NOMO-1 treated with DMSO at 0.1 percent for 48 hours (cell line): ENCODE data around the gene HNRNPLL.

Source experiments
- DNase-seq: peaks from one replicate; lab custom pipeline; 2025; ENCODE audit not compliant: unreplicated experiment; lab: John Stamatoyannopoulos, UW

HNRNPLL gene

DNA sequence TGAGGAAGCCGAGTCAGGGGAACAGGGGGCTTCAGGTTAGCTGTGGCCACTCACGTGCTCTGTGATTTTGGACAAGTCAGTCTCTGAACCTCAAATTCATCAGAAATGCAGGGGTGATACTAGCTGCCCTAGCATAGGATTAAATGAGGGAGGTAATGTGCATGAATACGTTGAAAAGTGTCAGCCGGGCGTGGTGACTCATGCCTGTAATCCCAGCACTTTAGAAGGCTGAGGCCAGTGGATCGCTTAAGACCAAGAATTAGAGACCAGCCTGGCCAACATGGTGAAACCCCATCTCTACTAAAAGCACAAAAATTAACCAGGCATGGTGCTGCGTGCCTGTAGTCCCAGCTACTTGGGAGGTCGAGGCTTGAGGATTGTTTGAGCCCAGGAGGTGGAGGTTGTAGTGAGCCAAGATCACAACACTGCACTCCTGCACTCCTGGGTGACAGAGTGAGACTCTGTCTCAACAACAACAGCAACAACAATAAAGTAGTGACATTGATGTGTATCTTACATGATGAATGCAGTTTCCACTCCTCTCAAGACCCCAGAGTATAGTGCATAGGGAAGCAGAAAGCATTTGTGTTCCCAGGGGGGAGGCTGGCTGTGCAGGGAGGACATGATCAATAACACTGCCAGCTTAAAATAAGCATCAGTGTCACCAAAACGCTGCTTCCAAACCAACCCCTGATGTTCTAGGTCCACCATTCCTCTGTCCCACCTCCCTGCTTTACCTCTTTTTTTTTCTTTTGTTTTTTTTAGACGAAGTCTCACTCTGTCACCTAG is 68.8 kb downstream of the HNRNPLL start:
- no peak for DNase-seq

DNA sequence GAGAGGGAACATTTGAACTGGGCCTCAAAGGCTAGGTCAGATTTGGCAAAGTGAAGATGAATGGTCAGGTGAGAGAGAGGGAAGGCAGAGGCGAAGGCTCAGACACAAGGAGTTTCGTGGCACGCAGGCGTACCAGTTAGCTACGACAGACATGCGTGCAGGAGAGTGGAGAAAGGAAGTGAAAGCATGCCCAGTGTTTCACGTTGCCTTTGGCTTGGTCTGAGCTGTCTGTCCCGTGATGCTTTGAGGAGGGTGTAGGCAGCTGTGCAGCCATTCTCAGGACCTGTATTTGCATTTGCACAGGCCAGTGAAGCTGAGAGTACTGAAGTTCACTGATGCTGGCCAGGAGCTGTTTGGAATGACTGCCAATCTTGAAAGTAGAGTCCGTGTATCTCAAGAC is 69.5 kb downstream of the HNRNPLL start:
- peak; percentile 88 for DNase-seq

DNA sequence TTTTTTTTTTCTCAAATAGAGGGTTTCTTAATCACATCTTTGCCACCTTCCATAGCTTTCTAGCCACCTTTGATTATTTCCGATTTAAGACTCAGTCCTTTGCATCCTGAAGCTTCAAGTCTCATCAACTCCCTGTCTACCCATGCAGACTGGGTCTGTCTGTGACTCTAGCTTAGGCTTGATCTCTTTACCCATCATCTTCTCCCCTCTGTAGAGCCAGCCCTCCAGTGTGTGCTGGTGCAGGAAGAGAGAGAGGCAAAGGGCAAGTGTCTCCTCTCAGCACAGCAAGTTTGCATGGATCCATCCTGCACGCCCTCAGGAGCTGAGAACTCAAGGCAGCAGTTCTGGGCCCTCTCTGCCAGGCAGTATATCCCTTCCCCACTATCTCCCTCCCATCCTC is 70.4 kb downstream of the HNRNPLL start:
- DNase-seq: no peak

DNA sequence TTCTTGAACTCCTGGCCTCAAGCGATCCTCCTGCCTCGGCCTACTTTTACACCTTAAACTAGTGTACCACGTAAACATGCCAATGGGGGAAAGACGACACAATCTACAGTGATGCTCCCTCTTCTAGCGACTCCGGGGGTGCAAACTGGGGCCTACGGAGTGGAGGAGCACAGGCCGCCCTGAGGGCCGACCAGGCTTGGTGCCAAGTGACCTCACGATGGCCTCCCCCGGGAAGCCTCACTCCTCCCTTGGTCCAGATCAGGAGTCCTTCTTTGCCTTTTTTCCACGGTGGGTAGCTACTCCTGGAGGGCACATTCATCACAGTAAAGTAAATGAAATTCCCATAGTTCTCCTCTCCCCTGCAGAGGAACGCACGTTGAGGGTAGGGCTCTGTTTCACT is 73.5 kb downstream of the HNRNPLL start:
- no peak for DNase-seq

DNA sequence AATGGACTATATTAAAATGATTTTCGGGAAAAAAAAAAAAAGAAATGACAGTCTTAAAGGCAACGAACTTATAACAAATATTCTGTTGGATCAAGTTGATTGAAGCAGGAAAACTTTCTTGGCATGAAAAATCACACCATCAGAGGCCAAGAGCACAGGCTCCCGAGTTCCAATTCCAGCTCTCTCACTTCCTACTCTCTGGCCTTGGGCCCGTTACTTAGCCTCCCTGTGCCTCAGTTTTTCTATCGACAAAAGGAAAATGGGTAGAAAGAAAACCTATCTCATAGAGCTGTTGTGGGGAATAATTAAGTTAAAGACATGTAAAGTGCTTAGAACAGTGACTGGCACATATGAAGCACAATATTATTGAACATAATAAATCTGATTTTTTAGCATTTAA is 74.2 kb downstream of the HNRNPLL start:
- no peak for DNase-seq

DNA sequence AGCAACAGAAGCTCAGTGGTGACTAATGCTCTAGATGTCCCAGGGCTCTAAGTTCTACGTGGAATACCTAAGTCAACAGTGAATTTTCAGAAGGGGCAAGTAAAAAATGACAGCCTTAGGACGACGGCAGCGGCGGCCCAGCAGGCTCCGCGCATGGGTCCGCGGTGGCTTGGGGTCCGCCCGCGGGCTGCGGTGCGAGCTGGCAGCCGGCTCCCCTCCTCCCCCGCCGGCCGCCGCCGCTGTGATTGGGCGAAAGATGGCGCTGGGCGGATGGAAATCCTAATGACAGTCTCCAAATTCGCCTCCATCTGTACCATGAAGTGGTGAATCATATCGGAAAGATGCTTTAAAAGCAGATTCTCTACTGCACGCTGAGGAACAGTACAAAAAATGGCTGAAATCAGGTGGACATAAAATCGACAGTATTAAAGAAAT is 74.7 kb downstream of the HNRNPLL start:
- peak; percentile 40 for DNase-seq

DNA sequence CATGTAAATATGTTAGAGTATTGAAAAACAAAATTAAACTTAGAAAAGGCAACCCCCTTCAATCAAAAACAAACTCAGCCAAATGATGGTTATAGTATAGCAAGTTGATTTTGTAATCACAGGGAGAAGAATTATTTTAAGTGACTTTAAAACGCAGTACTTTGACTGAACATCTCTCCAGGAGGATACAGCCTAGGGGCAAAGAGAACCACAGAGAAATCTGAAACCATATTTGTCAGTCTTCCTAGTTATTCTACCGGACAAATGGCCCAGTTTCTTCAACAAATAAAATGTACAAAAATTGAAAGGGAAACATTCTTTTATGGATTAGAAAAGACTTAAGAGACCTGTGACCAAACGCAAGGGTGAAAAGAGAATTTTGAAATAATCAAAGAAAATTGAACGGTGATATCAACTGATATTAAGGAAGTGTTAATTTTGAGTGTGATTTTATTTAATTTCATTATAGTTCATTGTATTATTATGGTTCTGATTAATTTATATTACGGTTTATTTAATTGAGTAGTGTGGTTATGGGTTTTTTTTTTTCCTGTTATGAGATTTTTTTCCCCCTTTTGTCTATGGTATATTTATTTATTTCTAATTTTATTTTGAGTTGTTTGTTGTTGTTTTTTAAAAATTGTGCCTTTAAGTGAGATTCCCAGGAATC is 75.3 kb downstream of the HNRNPLL start:
- DNase-seq: no peak

DNA sequence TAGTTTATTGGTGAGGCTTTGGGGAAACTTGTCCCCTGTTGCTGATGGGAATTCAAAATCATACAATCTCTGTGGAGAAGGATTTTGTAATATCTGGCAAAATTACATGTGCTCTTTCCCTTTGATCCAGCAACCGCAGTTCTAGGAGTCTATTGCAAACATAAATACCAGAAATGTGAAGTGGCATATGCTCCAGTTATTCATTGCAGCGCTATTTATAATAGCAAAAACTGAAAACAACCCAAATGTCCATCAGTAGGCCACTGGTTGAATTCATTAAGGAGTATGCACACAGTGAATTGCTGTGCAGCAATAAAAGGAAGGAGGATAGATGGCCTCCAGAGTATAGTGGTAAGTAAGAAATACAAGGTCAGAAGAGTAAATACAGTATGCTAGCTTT is 76.5 kb downstream of the HNRNPLL start:
- DNase-seq: no peak

DNA sequence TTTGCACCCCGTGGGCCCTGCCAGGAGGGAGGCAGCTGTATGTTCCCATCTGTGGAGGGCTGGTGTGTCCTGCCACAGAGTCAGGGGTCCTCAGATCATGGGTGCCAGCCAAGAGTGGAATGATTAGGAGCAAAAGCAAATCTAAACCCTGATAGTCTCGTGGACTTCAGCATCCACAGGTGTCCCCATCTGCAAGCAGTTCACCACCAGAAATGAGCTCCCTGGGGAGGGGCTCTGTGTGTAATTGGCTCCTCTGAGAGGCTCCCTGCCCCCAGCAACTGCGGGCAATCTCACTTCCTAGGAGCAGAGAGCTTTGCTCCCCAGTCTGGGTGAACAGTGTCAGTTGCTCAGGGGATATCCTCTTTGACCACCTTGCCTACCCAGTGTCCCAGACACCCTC is 78.1 kb downstream of the HNRNPLL start:
- DNase-seq: no peak

DNA sequence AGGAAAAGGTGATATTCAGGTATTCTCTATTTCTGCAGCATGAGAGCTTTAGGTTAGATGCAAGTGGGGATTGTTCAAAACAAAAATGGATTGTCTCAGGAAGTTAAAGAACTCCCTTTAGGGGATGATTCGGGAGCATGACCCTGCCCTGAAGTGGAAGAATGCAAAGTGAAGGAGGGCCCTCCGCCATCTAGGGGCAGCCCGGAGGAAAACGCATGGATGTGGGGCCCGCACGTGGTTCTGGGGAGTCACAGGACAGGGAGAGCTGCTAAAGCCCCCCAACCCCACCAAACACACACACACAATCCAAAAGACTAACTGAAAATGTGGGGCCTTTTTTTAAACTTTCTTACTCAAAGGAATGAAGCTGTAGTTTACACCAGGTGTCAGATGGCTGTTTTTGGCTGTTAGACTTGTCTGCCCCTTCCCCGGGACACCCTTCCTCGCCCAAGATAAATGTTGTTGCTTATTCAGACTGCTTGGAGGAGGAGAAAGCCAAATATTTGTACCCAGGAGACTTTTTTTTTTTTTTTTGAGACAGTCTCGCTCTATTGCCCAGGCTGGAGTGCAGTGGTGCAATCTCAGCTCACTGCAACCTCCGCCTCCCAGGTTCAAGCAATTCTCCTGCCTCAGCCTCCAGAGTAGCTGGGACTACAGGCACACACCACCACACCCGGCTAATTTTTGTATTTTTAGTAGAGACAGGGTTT is 78.8 kb downstream of the HNRNPLL start:
- no peak for DNase-seq

DNA sequence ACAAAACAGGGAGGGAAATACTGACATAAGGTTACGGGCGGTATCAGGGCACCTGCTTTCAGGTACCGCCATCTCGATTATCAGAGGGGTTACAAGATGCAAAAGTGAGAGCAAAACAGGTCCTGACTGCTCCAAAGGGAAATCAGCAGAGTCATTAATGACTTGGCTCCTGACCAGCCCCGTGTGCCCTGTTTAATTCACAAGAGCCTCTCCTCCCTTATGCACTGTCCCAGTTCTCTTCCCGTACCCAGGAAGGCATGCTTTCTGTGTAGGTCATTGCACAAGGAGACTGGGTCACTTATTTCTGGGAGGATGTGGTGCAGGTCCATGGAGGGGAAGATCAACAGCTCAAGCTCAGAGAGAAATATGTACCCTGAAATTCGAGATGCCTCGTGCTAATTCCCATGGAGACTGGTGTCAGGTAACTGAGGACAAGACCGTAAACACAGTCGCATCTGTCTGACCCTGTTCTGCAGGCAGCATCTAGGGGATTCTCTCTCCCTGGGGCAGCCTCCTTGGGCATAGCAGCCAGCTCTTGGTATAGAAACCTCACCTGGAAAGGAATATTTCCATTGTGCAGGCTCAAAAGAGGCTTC is 79.9 kb downstream of the HNRNPLL start:
- DNase-seq: no peak

DNA sequence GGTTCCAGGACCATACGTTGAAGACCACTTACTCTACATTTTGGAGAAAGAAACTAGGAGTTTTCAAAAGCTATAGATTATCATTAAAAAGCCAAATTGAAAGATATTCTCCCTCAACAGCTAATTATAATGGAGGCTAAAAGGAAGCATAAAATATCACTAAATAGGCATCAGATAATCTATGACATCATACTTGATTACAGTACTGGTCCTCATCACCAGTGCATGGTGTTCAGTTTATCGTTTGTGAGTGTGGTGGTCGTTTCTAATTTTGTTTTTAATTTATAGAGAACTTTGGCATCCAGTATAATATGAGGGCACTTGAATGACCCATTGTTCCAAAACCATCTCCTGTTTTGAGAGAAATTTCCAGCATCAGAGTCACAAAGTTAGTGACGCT is 80.9 kb downstream of the HNRNPLL start:
- DNase-seq: no peak

DNA sequence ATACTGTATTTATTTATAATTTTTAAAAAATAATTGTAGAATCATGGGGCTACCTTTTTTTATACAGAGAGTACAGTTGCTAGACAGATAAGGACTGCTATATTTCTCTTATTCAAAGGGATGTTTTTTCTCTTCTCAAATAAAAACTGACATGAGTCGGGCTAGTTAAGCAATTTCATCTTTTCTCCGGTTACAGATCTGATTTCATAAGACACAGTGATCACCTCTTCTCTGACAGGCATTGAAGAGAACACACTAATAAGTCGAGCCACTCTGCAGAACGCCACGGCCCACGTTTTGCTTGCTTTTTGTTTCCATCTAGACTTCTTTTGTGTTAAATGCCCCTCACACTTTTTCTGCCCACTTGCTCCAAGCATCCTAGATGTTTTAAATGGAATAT is 85.4 kb downstream of the HNRNPLL start:
- DNase-seq: no peak

DNA sequence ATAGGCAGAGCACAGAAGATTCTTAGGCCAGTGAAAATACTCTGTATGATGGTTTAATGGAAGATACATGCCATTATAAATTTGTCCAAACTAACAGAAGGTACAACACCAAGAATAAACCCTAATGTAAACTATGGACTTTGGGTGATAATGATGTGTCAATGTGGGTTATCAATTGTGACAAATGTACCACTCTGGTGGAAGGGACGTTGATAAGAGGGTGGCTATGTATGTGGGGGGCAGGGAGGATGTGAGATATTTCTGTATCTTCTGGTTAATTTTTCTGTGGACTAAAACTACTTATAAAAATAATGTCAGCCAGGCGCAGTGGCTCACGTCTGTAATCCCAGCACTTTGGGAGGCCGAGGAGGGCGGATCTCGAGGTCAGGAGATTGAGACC is 86.2 kb downstream of the HNRNPLL start:
- no peak for DNase-seq

DNA sequence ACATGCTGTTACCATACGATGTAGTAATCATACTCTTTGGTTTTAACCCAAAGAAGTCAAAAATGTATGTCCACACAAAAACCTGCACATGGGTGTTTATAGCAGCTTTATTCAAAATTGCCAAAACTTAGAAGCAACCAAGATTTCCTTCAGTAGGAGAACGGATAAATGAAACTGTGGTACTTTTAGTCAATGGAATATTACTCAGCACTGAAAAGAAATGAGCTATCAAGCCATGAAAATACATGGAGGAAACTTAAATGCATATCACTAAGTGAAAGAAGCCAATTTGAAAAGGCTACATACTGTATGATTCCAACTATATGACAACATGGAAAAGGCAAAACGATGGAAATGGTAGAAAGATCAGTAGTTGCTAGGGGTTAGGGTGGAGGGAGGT is 86.6 kb downstream of the HNRNPLL start:
- no peak for DNase-seq

DNA sequence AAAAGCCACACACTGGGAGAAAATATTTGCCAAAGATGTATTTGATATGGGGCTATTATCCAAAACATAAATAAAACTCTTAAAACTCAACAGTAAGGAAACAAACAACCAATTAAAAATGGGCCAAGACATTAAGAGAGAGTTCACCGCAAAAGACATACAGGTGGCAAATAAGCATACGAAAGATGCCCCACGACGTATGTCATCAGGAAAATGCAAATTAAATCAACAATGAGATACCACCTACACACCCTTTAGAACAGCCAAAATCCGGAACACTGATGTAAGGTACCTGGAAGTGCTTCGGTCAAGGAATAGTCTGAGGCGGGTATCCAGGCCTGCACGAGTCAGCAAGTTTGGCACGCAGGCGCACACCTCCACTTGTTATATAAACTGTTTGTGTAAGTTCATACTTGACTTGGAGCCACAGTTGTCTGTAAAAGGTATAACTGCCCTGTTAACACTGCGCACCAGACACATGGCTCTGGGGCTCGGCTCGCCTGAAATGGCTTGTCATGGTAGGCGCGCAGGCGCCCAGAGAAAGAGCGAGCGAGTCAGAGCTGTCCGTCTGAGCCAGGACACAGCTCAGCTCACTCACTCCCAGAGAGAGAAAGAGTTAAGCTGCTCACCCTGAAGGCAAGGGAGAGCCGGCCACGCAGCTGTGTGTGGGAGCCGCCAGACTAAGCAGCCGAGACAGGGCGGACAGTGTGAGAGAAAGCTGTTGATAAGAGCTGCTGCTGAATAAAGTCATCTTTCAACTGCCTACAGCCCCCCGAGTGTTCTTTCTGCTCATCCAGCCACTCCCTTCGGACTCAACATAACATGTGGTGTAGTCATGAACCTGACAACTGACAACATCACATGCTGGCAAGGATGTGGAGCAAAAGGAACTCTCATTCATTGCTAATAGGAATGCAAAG is 87.3 kb downstream of the HNRNPLL start:
- no peak for DNase-seq

DNA sequence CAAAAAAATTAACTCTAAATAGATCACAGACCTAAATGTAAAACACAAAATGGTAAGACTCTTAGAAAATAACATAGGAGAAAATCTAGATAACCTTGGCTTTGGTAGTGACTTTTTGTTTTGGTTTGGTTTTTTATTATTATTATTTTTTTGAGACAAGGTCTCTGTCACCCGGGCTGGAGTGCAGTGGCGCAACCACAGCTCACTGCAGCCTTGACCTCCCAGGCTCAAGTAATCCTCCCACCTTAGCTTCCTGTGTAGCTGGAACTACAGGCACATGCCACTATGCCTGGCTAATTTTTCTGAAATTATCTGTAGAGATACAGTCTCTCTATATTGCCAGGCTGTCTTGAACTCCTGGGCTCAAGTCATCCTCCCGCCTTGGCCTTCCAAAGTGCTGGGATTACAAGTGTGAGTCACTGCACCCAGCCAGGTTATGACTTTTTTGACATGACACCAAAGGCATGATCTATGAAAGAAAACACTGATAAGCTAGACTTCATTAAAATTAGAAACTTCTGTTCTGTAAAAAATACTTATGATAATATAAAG is 88.0 kb downstream of the HNRNPLL start:
- DNase-seq: no peak

DNA sequence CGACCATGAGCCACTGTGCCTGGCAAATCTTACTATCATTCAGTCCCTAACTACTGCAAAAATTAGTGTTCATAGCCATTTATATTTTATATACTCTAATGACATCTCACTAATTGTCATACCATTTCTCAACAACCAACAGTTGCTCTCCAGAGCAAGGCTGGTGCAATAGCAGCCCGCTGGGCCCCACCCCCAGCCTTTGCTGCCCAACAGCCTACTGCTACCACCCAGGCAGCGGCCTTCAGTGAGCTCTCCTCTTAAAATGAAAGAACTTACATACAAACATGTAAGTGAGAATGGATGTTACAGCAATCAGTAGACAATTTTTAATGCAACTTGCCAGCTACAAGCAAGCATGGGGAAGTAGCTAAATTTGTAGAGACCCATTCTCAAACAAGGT is 90.5 kb downstream of the HNRNPLL start:
- peak; percentile 46 for DNase-seq
